Heart right ventricle (tissue), 16 donors: ENCODE results near the gene FNDC10. TPM values are rescaled to one million over a fixed set of nuclear protein-coding genes. Genes with fewer than 3 reads are reported as not detected.

Source experiments
- ATAC-seq, 8 donors: fragments of 200-7000 bp; cut with Tn5 transposase; one replicate each; pipeline ENCODE4 v1.9.1; 2020; ENCODE audit warnings: mild to moderate bottlenecking in 8 of 8, moderate library complexity in 8 of 8, moderate number of reproducible peaks in 1 of 8
- DNase-seq, 2 donors: peaks; one replicate each; pipeline ENCODE4 v3.0.0-alpha.2; 2020
- H3K27ac ChIP-seq, 10 donors: fragments of 200-600 bp; sonication (generic) in 2 of 10; one replicate each; pipeline versions ENCODE4 v1.5.0 to v1.8.0; 2020 to 2022; ENCODE audit warnings: mild to moderate bottlenecking in 3 of 10
- H3K27me3 ChIP-seq, 7 donors: fragments of 200-600 bp; one replicate each; pipeline ENCODE4 v1.8.0; 2021 to 2022; ENCODE audit warnings: mild to moderate bottlenecking in 2 of 7
- H3K36me3 ChIP-seq, 9 donors: fragments of 200-600 bp; sonication (generic) in 1 of 9; one replicate each; pipeline versions ENCODE4 v1.5.0 to v1.8.0; 2020 to 2022; ENCODE audit warnings: mild to moderate bottlenecking in 2 of 9
- H3K4me1 ChIP-seq, 9 donors: fragments of 200-600 bp; sonication (generic) in 1 of 9; one replicate each; pipeline versions ENCODE4 v1.5.0 to v1.8.0; 2020 to 2022; ENCODE audit warnings: mild to moderate bottlenecking in 4 of 9
- H3K4me3 ChIP-seq, 10 donors: fragments of 200-600 bp; sonication (generic) in 2 of 10; one replicate each; pipeline versions ENCODE4 v1.5.0 to v1.8.0; 2020 to 2022; ENCODE audit warnings: mild to moderate bottlenecking in 7 of 10, moderate library complexity in 2 of 10
- H3K9me3 ChIP-seq, 11 donors: fragments of 200-600 bp in 10 of 11; sonication (generic) in 2 of 11; one replicate each; pipeline versions ENCODE4 v1.5.0 to v1.8.0; 2013 to 2022; ENCODE audit warnings: mild to moderate bottlenecking in 2 of 11, control low read depth in 1 of 11, moderate library complexity in 1 of 11
- CTCF ChIP-seq, 9 donors: fragments of 200-600 bp; sonication (generic) in 2 of 9; IDR thresholded peaks; one replicate each; pipeline versions ENCODE4 v1.5.0 to v1.8.0; 2021 to 2022; ENCODE audit warnings: antibody characterized with exemption in 9 of 9, mild to moderate bottlenecking in 5 of 9, moderate library complexity in 1 of 9
- WGBS, 2 donors: extraction: QIAGEN DNeasy Blood & Tissue Kit; methylation state at CpG; one replicate each; pipeline ENCODE4 v1.1.7; 2013; ENCODE audit warnings: inconsistent platforms in 1 of 2; 5-methylcytosine and 5-hydroxymethylcytosine counted together
- intact Hi-C, 10 donors: fragments of 100-400 bp; cut with DNase I; formaldehyde crosslinking; loops; one replicate each; pipeline versions ENCODE4 v1.11.1 to v1.14.2; 2022
- polyA plus RNA-seq, 2 donors: library from polyadenylated mRNA; stranded (reverse); fragments of 200-250 nt; gene quantifications; one replicate each; pipeline ENCODE4 v1.2.3, GENCODE V29; 2013
- total RNA-seq, 10 donors: library from RNA; stranded (reverse); fragmentation: NEBNext Ultra II Directional in 3 of 10; extraction: Animal tissue kit (Norgen Biotek cat#: 25700) in 3 of 10; gene quantifications; one replicate each; pipeline versions ENCODE4 v1.2.1 to v1.2.4, GENCODE V29; 2021 to 2023
- donor health status: Arrhythmogenic right ventricular cardiomyopathy.
- donor health status: ischemic (EF 13 %, LVEDD 7.1; RV severe dilation, severe dysfunction).
- donor health status: healthy with polysubstance abuse.
- donor health status: DM: no; HTN: yes; CAD: no.
- donor health status: DM: no; HTN: no; CAD: no.
- donor health status: ischemic (EF 25% LVEDD 6.9; RV normal size, moderate dysfunction).
- donor health status: ischemic (EF 25% LVEDD 5.7; RV mildly dilated, moderate dysfunction).
- donor health status: healthy.
- donor health status: DM: yes; HTN: yes; CAD: no.
- donor health status: Ischemic cardiomyopathy.
- donor health status: ischemic (EF 35%, LVEDD 5.7; RV mildly dilated, moderate dysfunction).
- donor health status: nonischemic (EF 11% LVEDD 7.7; RV severe dilation, severe dysfunction).
- donor health status: DM: yes; HTN: yes; CAD: no.
- donor health status: PGD.
- donor health status: ischemic (EF 29% LVEDD 5.4; RV normal size, mild dysfunction).
- donor health status: nonischemic (EF 23%, LVEDD 6.1; RV moderate dilation, normal function).

The FNDC10 gene
- total and polyA plus RNA-seq, 12 donors = 0.66 to 5.9 (median 2.3) TPM

GRCh38 chr1:1625824-1626206 is 25.9 kb upstream of the FNDC10 start:
- H3K36me3 ChIP-seq = peaks cover 0 to 41% (median 8%) of the 10 kb centered on the region in 9 donors
- peak in 2 of 8 donors; percentile 1 to 8 for ATAC-seq
- H3K27ac ChIP-seq = peak overlapping the region in 8 of 10 donors; percentile 44 to 83 (median 68)
- H3K9me3 ChIP-seq = no peaks in the 10 kb centered on the region
- intact Hi-C loops = no loop called here
- peaks cover 0 to 26% (median 6%) of the 10 kb centered on the region in 7 donors for H3K27me3 ChIP-seq
- H3K4me1 ChIP-seq = peaks cover 4 to 38% (median 9%) of the 10 kb centered on the region in 9 donors
- DNase-seq = no peak
- WGBS, 2 donors = 80 to 91% methylated on average over 8 of the region's 8 CpGs
- TF ChIP-seq CTCF (IDR thresholded peaks at IDR 0.05) = no peak
- H3K4me3 ChIP-seq = peak overlapping the region in 6 of 10 donors; percentile 10 to 41 (median 26)

GRCh38 chr1:1625404-1625775 is 25.5 kb upstream of the FNDC10 start:
- 26 to 67% methylated on average over 23 to 28 of the region's 28 CpGs for WGBS, 2 donors
- Histone ChIP-seq H3K9me3 (no peaks in the 10 kb centered on the region), H3K27ac (peak overlapping the region in 8 of 10 donors; percentile 44 to 83 (median 68)), H3K4me3 (peak overlapping the region in 7 of 10 donors; percentile 10 to 41 (median 18)), H3K27me3 (peaks cover 0 to 21% (median 2%) of the 10 kb centered on the region in 7 donors), H3K4me1 (peaks cover 4 to 39% (median 13%) of the 10 kb centered on the region in 9 donors), H3K36me3 (peaks cover 0 to 41% (median 8%) of the 10 kb centered on the region in 9 donors)
- ATAC-seq (peak in 3 of 8 donors; percentile 0 to 4 (median 1)), DNase-seq (no peak)
- TF ChIP-seq CTCF (IDR thresholded peaks at IDR 0.05) = no peak
- intact Hi-C loops = no loop called here

- Histone ChIP-seq H3K4me1 (peaks cover 4 to 46% (median 17%) of the 10 kb centered on the region in 9 donors), H3K9me3 (no peaks in the 10 kb centered on the region), H3K36me3 (peaks cover 0 to 41% (median 8%) of the 10 kb centered on the region in 9 donors), H3K27ac (peak overlapping the region in 8 of 10 donors; percentile 44 to 83 (median 68)), H3K27me3 (peaks cover 0 to 16% (median 0%) of the 10 kb centered on the region in 7 donors), H3K4me3 (peak overlapping the region in 7 of 10 donors; percentile 10 to 41 (median 18))
- TF ChIP-seq CTCF (IDR thresholded peaks at IDR 0.05) = no peak
- ATAC-seq (peak; percentile 36 to 79 (median 67)), DNase-seq (peak; percentile 72 to 76)
- intact Hi-C loops = no loop called here
- WGBS, 2 donors = 58 to 69% methylated on average over 38 of the region's 38 CpGs
These were observed 24.8 kb upstream of the FNDC10 start for GRCh38 chr1:1624443-1625403.

- intact Hi-C loops = no loop called here
- ATAC-seq = no peak
These were observed 23.9 kb upstream of the FNDC10 start for GRCh38 chr1:1623631-1624442.

More at GRCh38 chr1:1623631-1624442, 23.9 kb upstream of the FNDC10 start:
- H3K27me3 ChIP-seq = peaks cover 0 to 9% (median 0%) of the 10 kb centered on the region in 7 donors
- H3K4me1 ChIP-seq = peaks cover 4 to 52% (median 18%) of the 10 kb centered on the region in 9 donors
- no peak overlapping the region for H3K4me3 ChIP-seq
- 93 to 95% methylated on average over 48 to 51 of the region's 51 CpGs for WGBS, 2 donors
- no peak for TF ChIP-seq CTCF (IDR thresholded peaks at IDR 0.05)
- DNase-seq = no peak
- no peaks in the 10 kb centered on the region for H3K9me3 ChIP-seq
- H3K36me3 ChIP-seq = peaks cover 0 to 38% (median 8%) of the 10 kb centered on the region in 9 donors
- H3K27ac ChIP-seq = peak overlapping the region in 1 of 10 donors; percentile 78
